Ishikawa (cell line): Measurements from ENCODE around the gene C5AR2.

Experiments
- CEBPB ChIP-seq: IDR thresholded peaks from 2 replicates; pipeline ENCODE4 v1.6.1; 2012
- EP300 ChIP-seq: IDR thresholded peaks from 2 replicates; pipeline ENCODE4 v1.6.1; 2012; ENCODE audit warnings: borderline replicate concordance
- FOXM1 ChIP-seq: IDR thresholded peaks from 2 replicates; pipeline ENCODE4 v1.6.1; 2012; ENCODE audit warnings: low read depth, borderline replicate concordance
- NFIC ChIP-seq: IDR thresholded peaks from 2 replicates; pipeline ENCODE4 v1.6.1; 2012
- REST ChIP-seq: IDR thresholded peaks from 2 replicates; pipeline ENCODE4 v1.6.1; 2012; ENCODE audit warnings: low read depth, mild to moderate bottlenecking
- TAF1 ChIP-seq: IDR thresholded peaks from 2 replicates; pipeline ENCODE4 v1.6.1; 2012; ENCODE audit warnings: low read depth, mild to moderate bottlenecking
- TEAD4 ChIP-seq: IDR thresholded peaks from 2 replicates; pipeline ENCODE4 v1.6.1; 2012
- YY1 ChIP-seq: IDR thresholded peaks from 2 replicates; pipeline ENCODE4 v1.6.1; 2012; ENCODE audit warnings: low read depth
- ZBTB7A ChIP-seq: IDR thresholded peaks from 2 replicates; pipeline ENCODE4 v1.6.1; 2012; ENCODE audit warnings: low read depth

- TF ChIP-seq TAF1 (no peak), EP300 (no peak), YY1 (no peak), CEBPB (no peak), NFIC (no peak), FOXM1 (no peak), REST (no peak), ZBTB7A (no peak), TEAD4 (no peak)
Measured at GRCh38 chr19:47343194-47343802, 11.3 kb downstream of the C5AR2 start.
